ENCODE measurements around the gene USP2. TPM values are rescaled to one million over a fixed set of nuclear protein-coding genes. Genes with fewer than 3 reads are reported as not detected.

USP2 gene
- total and polyA plus RNA-seq, 2 donors (not counting 1 experiment from before 2014, with no cell fraction given) = 0.66 to 2.3 TPM

DNA sequence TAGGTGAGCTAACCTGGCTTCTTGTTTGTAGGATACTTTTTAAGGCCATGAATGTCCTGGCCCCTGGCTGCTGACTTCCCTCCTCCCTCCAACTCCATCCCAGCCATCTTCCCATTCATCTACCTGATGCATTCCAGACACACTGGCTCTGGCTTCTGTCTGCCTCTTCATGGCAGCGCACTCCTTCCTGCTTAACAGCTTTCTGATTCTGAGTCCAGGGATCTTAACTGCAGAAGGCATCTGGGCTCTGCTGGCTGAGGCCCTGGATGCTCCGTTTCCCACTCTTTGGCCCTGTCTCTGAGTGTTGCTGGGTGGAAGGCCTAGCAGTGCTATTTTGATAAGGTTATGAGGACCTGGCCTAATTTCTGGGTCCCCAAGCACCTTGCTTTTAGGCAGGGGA is 43.3 kb upstream of the USP2 start:
- H3K79me2 ChIP-seq (ENCODE audit: control insufficient read depth, insufficient read depth, low read length) = peaks cover 30% of the 10 kb centered on the region
- H3K27ac ChIP-seq (ENCODE audit: insufficient read depth, low read length) = no peak overlapping the region
- H4K20me1 ChIP-seq (ENCODE audit: control insufficient read depth, extremely low read depth, insufficient read depth, low read length) = no peaks in the 10 kb centered on the region
- no peak for DNase-seq (ENCODE audit: low read depth in 2 of 2)
- H3K9me3 ChIP-seq (ENCODE audit: control insufficient read depth, insufficient read depth, low read depth, low read length) = no peaks in the 10 kb centered on the region
- H3K4me3 ChIP-seq (replicated peaks in 1 of 4; ENCODE audit: control extremely low read depth in 1 of 4, insufficient read depth in 1 of 4, low read depth in 3 of 4, low read length in 4 of 4) = no peak overlapping the region
- H3K27me3 ChIP-seq (ENCODE audit: control insufficient read depth, insufficient read depth, low read length) = peaks cover 2% of the 10 kb centered on the region
- no peaks in the 10 kb centered on the region for H3K4me1 ChIP-seq (ENCODE audit: control insufficient read depth, extremely low read depth, insufficient read depth, low read length)
- no peak for TF ChIP-seq EZH2 (IDR thresholded peaks at IDR 0.05; ENCODE audit: low read length, missing control alignments)
- TF ChIP-seq, protein P1, sequence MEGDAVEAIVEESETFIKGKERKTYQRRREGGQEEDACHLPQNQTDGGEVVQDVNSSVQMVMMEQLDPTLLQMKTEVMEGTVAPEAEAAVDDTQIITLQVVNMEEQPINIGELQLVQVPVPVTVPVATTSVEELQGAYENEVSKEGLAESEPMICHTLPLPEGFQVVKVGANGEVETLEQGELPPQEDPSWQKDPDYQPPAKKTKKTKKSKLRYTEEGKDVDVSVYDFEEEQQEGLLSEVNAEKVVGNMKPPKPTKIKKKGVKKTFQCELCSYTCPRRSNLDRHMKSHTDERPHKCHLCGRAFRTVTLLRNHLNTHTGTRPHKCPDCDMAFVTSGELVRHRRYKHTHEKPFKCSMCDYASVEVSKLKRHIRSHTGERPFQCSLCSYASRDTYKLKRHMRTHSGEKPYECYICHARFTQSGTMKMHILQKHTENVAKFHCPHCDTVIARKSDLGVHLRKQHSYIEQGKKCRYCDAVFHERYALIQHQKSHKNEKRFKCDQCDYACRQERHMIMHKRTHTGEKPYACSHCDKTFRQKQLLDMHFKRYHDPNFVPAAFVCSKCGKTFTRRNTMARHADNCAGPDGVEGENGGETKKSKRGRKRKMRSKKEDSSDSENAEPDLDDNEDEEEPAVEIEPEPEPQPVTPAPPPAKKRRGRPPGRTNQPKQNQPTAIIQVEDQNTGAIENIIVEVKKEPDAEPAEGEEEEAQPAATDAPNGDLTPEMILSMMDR (conservative IDR thresholded peaks at IDR 0.05 in 1 of 2, IDR thresholded peaks at IDR 0.05 in 1 of 2; ENCODE audit: low read depth in 1 of 2, low read length in 2 of 2) = no peak
- H3K9ac ChIP-seq (ENCODE audit: insufficient read depth, low read length) = no peak overlapping the region
- H3K4me2 ChIP-seq (ENCODE audit: extremely low read depth, insufficient read depth, low read length) = no peak overlapping the region
- H2AFZ ChIP-seq (ENCODE audit: low read length) = no peak overlapping the region
- H3K36me3 ChIP-seq (ENCODE audit: control insufficient read depth, insufficient read depth, low read length) = peaks cover 6% of the 10 kb centered on the region

DNA sequence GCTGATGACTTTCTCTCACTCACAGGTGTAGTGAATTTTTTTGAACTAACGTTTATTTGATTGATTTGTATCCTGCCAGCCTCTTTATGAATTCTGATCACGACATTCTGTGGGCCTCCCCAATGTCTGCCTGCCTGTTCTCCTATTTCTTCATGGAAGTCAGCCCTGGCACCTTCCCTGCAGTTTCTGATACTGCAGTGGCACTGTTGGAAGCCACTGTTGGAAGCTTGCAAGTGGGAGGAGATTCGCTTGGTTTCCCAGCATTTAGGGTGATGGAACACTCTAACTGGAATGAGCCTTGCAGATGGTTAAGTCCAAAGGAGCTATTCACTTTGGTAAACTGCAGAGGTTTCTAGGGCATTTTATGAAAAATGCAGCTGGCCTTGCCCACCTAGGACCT is 42.8 kb upstream of the USP2 start:
- Histone ChIP-seq H3K4me1 (ENCODE audit: control insufficient read depth, extremely low read depth, insufficient read depth, low read length) (no peaks in the 10 kb centered on the region), H3K27me3 (ENCODE audit: control insufficient read depth, insufficient read depth, low read length) (no peaks in the 10 kb centered on the region), H2AFZ (ENCODE audit: low read length) (no peak overlapping the region), H3K9me3 (ENCODE audit: control insufficient read depth, insufficient read depth, low read depth, low read length) (no peaks in the 10 kb centered on the region), H3K36me3 (ENCODE audit: control insufficient read depth, insufficient read depth, low read length) (peaks cover 9% of the 10 kb centered on the region), H3K79me2 (ENCODE audit: control insufficient read depth, insufficient read depth, low read length) (peaks cover 35% of the 10 kb centered on the region), H3K4me3 (replicated peaks in 1 of 4; ENCODE audit: control extremely low read depth in 1 of 4, insufficient read depth in 1 of 4, low read depth in 3 of 4, low read length in 4 of 4) (no peak overlapping the region), H3K27ac (ENCODE audit: insufficient read depth, low read length) (no peak overlapping the region), H3K4me2 (ENCODE audit: extremely low read depth, insufficient read depth, low read length) (no peak overlapping the region), H4K20me1 (ENCODE audit: control insufficient read depth, extremely low read depth, insufficient read depth, low read length) (no peaks in the 10 kb centered on the region), H3K9ac (ENCODE audit: insufficient read depth, low read length) (no peak overlapping the region)
- TF ChIP-seq, protein P1 (conservative IDR thresholded peaks at IDR 0.05 in 1 of 2, IDR thresholded peaks at IDR 0.05 in 1 of 2; ENCODE audit: low read depth in 1 of 2, low read length in 2 of 2) = no peak
- TF ChIP-seq EZH2 (IDR thresholded peaks at IDR 0.05; ENCODE audit: low read length, missing control alignments) = no peak
- no peak for DNase-seq (ENCODE audit: low read depth in 2 of 2)

DNA sequence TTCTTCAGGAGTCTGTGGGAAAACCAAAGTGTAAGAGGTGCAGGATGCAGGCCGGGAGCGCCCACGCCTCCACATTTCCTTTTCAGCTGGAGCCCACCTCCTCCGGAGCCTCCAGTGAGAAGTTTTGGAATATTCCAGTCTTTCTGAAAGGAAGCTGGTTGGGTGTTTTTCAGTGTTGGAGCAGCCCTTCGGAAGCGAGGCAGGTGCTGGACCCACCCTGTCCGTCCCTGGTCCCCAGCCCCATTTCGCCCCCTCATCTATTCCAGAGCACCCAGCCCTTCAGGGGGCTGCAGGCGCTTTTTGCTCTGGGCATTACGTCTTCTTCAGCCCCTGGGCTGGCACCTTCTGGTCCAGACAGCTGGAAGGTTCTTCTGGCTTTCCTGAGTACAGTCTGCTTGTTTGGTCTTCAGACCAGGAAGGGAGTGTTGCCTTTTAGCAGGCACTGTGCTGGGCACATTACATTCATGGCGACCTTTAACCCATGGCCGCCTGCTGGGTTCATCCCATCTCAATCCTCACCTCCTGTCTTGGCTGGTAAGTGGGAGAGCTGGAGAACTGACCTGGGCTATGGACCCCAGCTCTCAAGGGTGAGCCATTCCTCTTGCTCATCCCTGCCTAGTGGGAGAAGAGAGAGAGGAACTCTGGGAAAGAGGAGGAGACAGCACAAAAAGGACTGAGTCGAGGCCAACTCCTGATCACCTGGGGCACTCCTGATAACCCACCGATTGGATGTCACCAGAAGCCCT is 42.2 kb upstream of the USP2 start:
- Histone ChIP-seq H3K36me3 (ENCODE audit: control insufficient read depth, insufficient read depth, low read length) (peaks cover 13% of the 10 kb centered on the region), H3K4me1 (ENCODE audit: control insufficient read depth, extremely low read depth, insufficient read depth, low read length) (no peaks in the 10 kb centered on the region), H2AFZ (ENCODE audit: low read length) (peak overlapping the region; percentile 34), H3K27ac (ENCODE audit: insufficient read depth, low read length) (no peak overlapping the region), H3K9ac (ENCODE audit: insufficient read depth, low read length) (no peak overlapping the region), H3K4me3 (replicated peaks in 1 of 4; ENCODE audit: control extremely low read depth in 1 of 4, insufficient read depth in 1 of 4, low read depth in 3 of 4, low read length in 4 of 4) (peak overlapping the region; percentile 25 to 86 (median 72)), H3K9me3 (ENCODE audit: control insufficient read depth, insufficient read depth, low read depth, low read length) (no peaks in the 10 kb centered on the region), H3K4me2 (ENCODE audit: extremely low read depth, insufficient read depth, low read length) (peak overlapping the region; percentile 32), H4K20me1 (ENCODE audit: control insufficient read depth, extremely low read depth, insufficient read depth, low read length) (no peaks in the 10 kb centered on the region), H3K27me3 (ENCODE audit: control insufficient read depth, insufficient read depth, low read length) (no peaks in the 10 kb centered on the region), H3K79me2 (ENCODE audit: control insufficient read depth, insufficient read depth, low read length) (peaks cover 39% of the 10 kb centered on the region)
- DNase-seq (ENCODE audit: low read depth in 2 of 2) = no peak
- TF ChIP-seq, protein P1 (conservative IDR thresholded peaks at IDR 0.05 in 1 of 2, IDR thresholded peaks at IDR 0.05 in 1 of 2; ENCODE audit: low read depth in 1 of 2, low read length in 2 of 2) = no peak
- TF ChIP-seq EZH2 (IDR thresholded peaks at IDR 0.05; ENCODE audit: low read length, missing control alignments) = no peak
